ENCODE measurements around the gene PHC2. TPM values are rescaled to one million over a fixed set of nuclear protein-coding genes. Genes with fewer than 3 reads are reported as not detected.

Gene PHC2
- total RNA-seq, 1 donor, result 75.6 TPM

DNA sequence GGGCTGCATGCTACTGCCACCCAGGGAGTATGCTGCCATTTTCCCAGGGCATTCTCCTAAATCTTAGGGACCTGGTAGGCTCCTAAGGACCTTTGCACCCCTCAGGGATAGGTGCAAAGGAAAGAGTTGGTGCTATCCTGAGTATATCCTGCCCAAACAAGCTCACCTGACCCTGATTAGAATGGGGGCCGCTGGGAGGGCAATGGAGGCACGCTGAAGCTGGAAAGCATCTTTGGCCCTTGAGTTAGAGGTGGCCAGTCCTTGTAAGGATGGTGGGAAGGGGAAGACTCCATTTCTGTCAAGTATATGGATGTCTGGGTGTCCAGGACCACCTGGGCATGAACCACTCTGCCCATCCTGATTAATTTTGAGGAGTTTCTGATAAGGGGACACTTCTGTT, 61.1 kb downstream of the PHC2 start:
- DNase-seq (ENCODE audit: low read depth), result no peak
- TF ChIP-seq, protein P1, sequence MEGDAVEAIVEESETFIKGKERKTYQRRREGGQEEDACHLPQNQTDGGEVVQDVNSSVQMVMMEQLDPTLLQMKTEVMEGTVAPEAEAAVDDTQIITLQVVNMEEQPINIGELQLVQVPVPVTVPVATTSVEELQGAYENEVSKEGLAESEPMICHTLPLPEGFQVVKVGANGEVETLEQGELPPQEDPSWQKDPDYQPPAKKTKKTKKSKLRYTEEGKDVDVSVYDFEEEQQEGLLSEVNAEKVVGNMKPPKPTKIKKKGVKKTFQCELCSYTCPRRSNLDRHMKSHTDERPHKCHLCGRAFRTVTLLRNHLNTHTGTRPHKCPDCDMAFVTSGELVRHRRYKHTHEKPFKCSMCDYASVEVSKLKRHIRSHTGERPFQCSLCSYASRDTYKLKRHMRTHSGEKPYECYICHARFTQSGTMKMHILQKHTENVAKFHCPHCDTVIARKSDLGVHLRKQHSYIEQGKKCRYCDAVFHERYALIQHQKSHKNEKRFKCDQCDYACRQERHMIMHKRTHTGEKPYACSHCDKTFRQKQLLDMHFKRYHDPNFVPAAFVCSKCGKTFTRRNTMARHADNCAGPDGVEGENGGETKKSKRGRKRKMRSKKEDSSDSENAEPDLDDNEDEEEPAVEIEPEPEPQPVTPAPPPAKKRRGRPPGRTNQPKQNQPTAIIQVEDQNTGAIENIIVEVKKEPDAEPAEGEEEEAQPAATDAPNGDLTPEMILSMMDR (IDR thresholded peaks at IDR 0.05; ENCODE audit: insufficient read depth, low read depth, low read length), result no peak
- H3K4me3 ChIP-seq (ENCODE audit: low read depth, low read length), result no peak overlapping the region

- TF ChIP-seq, protein P1 (IDR thresholded peaks at IDR 0.05; ENCODE audit: insufficient read depth, low read depth, low read length), result no peak
- H3K4me3 ChIP-seq (ENCODE audit: low read depth, low read length), result no peak overlapping the region
- DNase-seq (ENCODE audit: low read depth), result no peak
Measured at GRCh38 chr1:33369081-33369480, 61.8 kb downstream of the PHC2 start.

GRCh38 chr1:33368431-33368830, 62.5 kb downstream of the PHC2 start:
- TF ChIP-seq, protein P1 (IDR thresholded peaks at IDR 0.05; ENCODE audit: insufficient read depth, low read depth, low read length), result no peak
- no peak for DNase-seq (ENCODE audit: low read depth)
- no peak overlapping the region for H3K4me3 ChIP-seq (ENCODE audit: low read depth, low read length)

- no peak overlapping the region for H3K4me3 ChIP-seq (ENCODE audit: low read depth, low read length)
- TF ChIP-seq, protein P1 (IDR thresholded peaks at IDR 0.05; ENCODE audit: insufficient read depth, low read depth, low read length), result peak; percentile 96
- DNase-seq (ENCODE audit: low read depth), result peak; percentile 86
Measured at GRCh38 chr1:33367485-33368405, 63.1 kb downstream of the PHC2 start.

- TF ChIP-seq, protein P1 (IDR thresholded peaks at IDR 0.05; ENCODE audit: insufficient read depth, low read depth, low read length), result no peak
- no peak for DNase-seq (ENCODE audit: low read depth)
Measured at GRCh38 chr1:33366762-33367484, 64.0 kb downstream of the PHC2 start.

GRCh38 chr1:33365560-33365997, 65.3 kb downstream of the PHC2 start:
- peak; percentile 94 for DNase-seq (ENCODE audit: low read depth)
- TF ChIP-seq, protein P1 (IDR thresholded peaks at IDR 0.05; ENCODE audit: insufficient read depth, low read depth, low read length), result no peak

More at GRCh38 chr1:33366762-33367484, 64.0 kb downstream of the PHC2 start:
- H3K4me3 ChIP-seq (ENCODE audit: low read depth, low read length), result no peak overlapping the region

More at GRCh38 chr1:33365560-33365997, 65.3 kb downstream of the PHC2 start:
- H3K4me3 ChIP-seq (ENCODE audit: low read depth, low read length), result no peak overlapping the region

Measured in fibroblast of villous mesenchyme (primary cell).